Neural cell (in vitro differentiated cells): ENCODE data around the gene IFNW1. TPM values are rescaled to one million over a fixed set of nuclear protein-coding genes. Genes with fewer than 3 reads are reported as not detected.

ENCODE experiments used
- H2AFZ ChIP-seq: fragments of 200-600, 300-800 bp; sonication (generic), shearing (Covaris generic); 2 replicates; pipeline ENCODE4 v1.6.0; 2014; ENCODE audit warnings: low read depth, mild to moderate bottlenecking, antibody characterized with exemption, low read length, moderate library complexity
- H3F3A ChIP-seq: fragments of 200-600 bp; shearing (Covaris generic); 2 replicates; pipeline ENCODE4 v1.6.1; 2016; ENCODE audit warnings: mild to moderate bottlenecking, moderate library complexity, mixed read lengths, antibody characterized with exemption, low read length; ENCODE audit not compliant: insufficient read depth, poor library complexity, severe bottlenecking
- H3K27ac ChIP-seq: fragments of 200-600, 300-800 bp; sonication (generic), shearing (Covaris generic); 2 replicates; pipeline ENCODE4 v1.5.1; 2014; ENCODE audit warnings: mild to moderate bottlenecking, low read length, moderate library complexity
- H3K27me3 ChIP-seq: fragments of 300-800, 200-600 bp; sonication (generic), shearing (Covaris generic); 2 replicates; pipeline ENCODE4 v1.6.0; 2014; ENCODE audit warnings: mild to moderate bottlenecking, low read depth, low read length, moderate library complexity; ENCODE audit not compliant: insufficient read depth
- H3K36me3 ChIP-seq: fragments of 300-800, 200-600 bp; sonication (generic), shearing (Covaris generic); 2 replicates; pipeline ENCODE4 v1.5.1; 2014; ENCODE audit warnings: mild to moderate bottlenecking, antibody characterized with exemption, low read length, moderate library complexity; ENCODE audit not compliant: insufficient read depth
- H3K4me2 ChIP-seq: fragments of 300-800, 200-600 bp; sonication (generic), shearing (Covaris generic); 2 replicates; pipeline ENCODE4 v1.6.0; 2014; ENCODE audit warnings: mild to moderate bottlenecking, low read length
- H3K4me3 ChIP-seq: fragments of 300-800, 200-600 bp; sonication (generic), shearing (Covaris generic); 2 replicates; pipeline ENCODE4 v1.5.1; 2014; ENCODE audit warnings: mild to moderate bottlenecking, low read length, moderate library complexity
- H3K79me2 ChIP-seq: fragments of 200-600 bp; shearing (Covaris generic); replicated peaks from 2 replicates; pipeline ENCODE4 v1.6.0; 2014; ENCODE audit warnings: mild to moderate bottlenecking, low read length, moderate library complexity; ENCODE audit not compliant: insufficient read depth
- H3K9ac ChIP-seq: fragments of 300-800, 200-600 bp; sonication (generic), shearing (Covaris generic); 2 replicates; pipeline ENCODE4 v1.6.1; 2016; ENCODE audit warnings: mild to moderate bottlenecking, low read length, mixed read lengths
- H3K9me2 ChIP-seq: fragments of 200-600 bp; shearing (Covaris generic); 2 replicates; pipeline ENCODE4 v1.6.1; 2016; ENCODE audit warnings: mild to moderate bottlenecking, low read length, mixed read lengths; ENCODE audit not compliant: insufficient read depth
- H3K9me3 ChIP-seq: fragments of 200-600, 300-800 bp; sonication (generic), shearing (Covaris generic); 2 replicates; pipeline ENCODE4 v1.6.1; 2016; ENCODE audit warnings: mild to moderate bottlenecking, mixed run types, low read length, moderate library complexity, mixed read lengths
- H4K20me1 ChIP-seq: fragments of 200-600 bp; shearing (Covaris generic); 2 replicates; pipeline ENCODE4 v1.6.1; 2016; ENCODE audit warnings: mild to moderate bottlenecking, mixed run types; ENCODE audit not compliant: insufficient read depth
- EP300 ChIP-seq: fragments of 450-650 bp; conservative IDR thresholded peaks from 2 replicates; pipeline ENCODE4 v1.6.1; 2014; ENCODE audit warnings: antibody characterized with exemption, mild to moderate bottlenecking, moderate library complexity; ENCODE audit not compliant: poor library complexity, severe bottlenecking
- EZH2 ChIP-seq: fragments of 200-600, 300-800 bp; shearing (Covaris generic), sonication (generic); IDR thresholded peaks from 2 replicates; pipeline ENCODE4 v1.6.1; 2014; ENCODE audit warnings: antibody characterized with exemption, low read length, borderline replicate concordance, mild to moderate bottlenecking; ENCODE audit not compliant: insufficient read depth, poor library complexity, severe bottlenecking
- MXI1 ChIP-seq: fragments of 450-650 bp; conservative IDR thresholded peaks from 2 replicates; pipeline ENCODE4 v1.6.1; 2014; ENCODE audit warnings: antibody characterized with exemption, mild to moderate bottlenecking; ENCODE audit not compliant: poor library complexity, severe bottlenecking
- POLR2AphosphoS5 ChIP-seq: IDR thresholded peaks from 2 replicates; pipeline ENCODE4 v1.6.1; 2012
- RAD21 ChIP-seq: fragments of 450-650 bp; conservative IDR thresholded peaks from 2 replicates; pipeline ENCODE4 v1.6.1; 2014; ENCODE audit warnings: antibody characterized with exemption, mild to moderate bottlenecking, moderate library complexity
- SMC3 ChIP-seq: fragments of 450-650 bp; conservative IDR thresholded peaks from 2 replicates; pipeline ENCODE4 v1.6.1; 2014; ENCODE audit warnings: antibody characterized with exemption, mild to moderate bottlenecking, moderate library complexity; ENCODE audit not compliant: poor library complexity
- TAF1 ChIP-seq: IDR thresholded peaks from 2 replicates; pipeline ENCODE4 v1.6.1; 2012; ENCODE audit warnings: low read depth
- polyA plus RNA-seq: library from polyadenylated mRNA; depleted of rRNA; stranded (reverse); fragments of >200 nt; gene quantifications from 2 replicates; pipeline ENCODE4 v1.2.3, GENCODE V29; 2014
- TF ChIP-seq, protein P1 (sequence below): IDR thresholded peaks from 2 replicates; pipeline ENCODE4 v1.6.1; 2012; ENCODE audit warnings: borderline replicate concordance
- TF ChIP-seq, protein P2 (sequence below): fragments of 450-650 bp; IDR thresholded peaks from 2 replicates; pipeline ENCODE4 v1.5.1; 2014; ENCODE audit warnings: antibody characterized with exemption, mild to moderate bottlenecking, moderate library complexity; ENCODE audit not compliant: poor library complexity, severe bottlenecking

The IFNW1 gene
- polyA plus RNA-seq, 1 donor from 2014 or later, result not detected

DNA sequence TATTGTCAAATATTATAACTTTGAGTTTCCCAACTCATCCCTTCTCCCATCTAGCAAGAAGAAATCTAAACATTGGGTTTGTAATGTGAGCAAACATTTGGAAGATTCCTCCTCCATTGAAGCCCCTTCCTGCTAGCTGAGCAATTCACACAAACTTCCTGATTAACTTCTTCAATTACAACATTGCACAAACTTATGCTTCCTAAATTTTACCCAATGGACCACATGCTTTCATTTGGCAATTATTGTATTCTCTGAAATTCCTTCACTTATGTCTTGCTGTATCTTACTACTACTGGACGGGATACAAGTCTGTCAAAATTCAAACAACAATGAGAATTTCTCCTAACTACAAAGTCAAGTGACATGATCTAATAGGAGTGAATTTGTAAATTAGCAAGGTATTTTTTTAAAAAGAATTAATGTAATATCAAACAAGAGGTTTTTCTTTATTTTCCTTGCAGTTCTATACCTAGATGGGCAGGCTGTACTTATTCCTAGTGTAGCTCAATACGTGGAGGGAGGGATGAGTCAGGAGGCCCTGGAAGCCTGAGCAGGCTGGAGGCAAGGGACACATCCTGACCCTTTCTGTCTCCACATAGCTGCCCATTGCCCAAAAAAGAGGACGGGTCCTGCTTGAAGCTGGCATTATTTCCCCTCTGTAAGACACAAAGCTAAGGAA is 11.8 kb upstream of the IFNW1 start:
- Histone ChIP-seq H3F3A (no peaks in the 10 kb centered on the region), H4K20me1 (no peaks in the 10 kb centered on the region), H3K79me2 (no peaks in the 10 kb centered on the region), H3K4me2 (no peak overlapping the region), H3K27me3 (no peaks in the 10 kb centered on the region), H3K4me3 (no peak overlapping the region), H3K36me3 (no peaks in the 10 kb centered on the region), H3K27ac (no peak overlapping the region), H3K9me3 (no peaks in the 10 kb centered on the region), H3K9me2 (no peaks in the 10 kb centered on the region), H3K9ac (no peak overlapping the region), H2AFZ (no peak overlapping the region)
- no peak for TF ChIP-seq RAD21
- no peak for TF ChIP-seq EP300
- TF ChIP-seq, protein P1, sequence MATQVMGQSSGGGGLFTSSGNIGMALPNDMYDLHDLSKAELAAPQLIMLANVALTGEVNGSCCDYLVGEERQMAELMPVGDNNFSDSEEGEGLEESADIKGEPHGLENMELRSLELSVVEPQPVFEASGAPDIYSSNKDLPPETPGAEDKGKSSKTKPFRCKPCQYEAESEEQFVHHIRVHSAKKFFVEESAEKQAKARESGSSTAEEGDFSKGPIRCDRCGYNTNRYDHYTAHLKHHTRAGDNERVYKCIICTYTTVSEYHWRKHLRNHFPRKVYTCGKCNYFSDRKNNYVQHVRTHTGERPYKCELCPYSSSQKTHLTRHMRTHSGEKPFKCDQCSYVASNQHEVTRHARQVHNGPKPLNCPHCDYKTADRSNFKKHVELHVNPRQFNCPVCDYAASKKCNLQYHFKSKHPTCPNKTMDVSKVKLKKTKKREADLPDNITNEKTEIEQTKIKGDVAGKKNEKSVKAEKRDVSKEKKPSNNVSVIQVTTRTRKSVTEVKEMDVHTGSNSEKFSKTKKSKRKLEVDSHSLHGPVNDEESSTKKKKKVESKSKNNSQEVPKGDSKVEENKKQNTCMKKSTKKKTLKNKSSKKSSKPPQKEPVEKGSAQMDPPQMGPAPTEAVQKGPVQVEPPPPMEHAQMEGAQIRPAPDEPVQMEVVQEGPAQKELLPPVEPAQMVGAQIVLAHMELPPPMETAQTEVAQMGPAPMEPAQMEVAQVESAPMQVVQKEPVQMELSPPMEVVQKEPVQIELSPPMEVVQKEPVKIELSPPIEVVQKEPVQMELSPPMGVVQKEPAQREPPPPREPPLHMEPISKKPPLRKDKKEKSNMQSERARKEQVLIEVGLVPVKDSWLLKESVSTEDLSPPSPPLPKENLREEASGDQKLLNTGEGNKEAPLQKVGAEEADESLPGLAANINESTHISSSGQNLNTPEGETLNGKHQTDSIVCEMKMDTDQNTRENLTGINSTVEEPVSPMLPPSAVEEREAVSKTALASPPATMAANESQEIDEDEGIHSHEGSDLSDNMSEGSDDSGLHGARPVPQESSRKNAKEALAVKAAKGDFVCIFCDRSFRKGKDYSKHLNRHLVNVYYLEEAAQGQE, result no peak

DNA sequence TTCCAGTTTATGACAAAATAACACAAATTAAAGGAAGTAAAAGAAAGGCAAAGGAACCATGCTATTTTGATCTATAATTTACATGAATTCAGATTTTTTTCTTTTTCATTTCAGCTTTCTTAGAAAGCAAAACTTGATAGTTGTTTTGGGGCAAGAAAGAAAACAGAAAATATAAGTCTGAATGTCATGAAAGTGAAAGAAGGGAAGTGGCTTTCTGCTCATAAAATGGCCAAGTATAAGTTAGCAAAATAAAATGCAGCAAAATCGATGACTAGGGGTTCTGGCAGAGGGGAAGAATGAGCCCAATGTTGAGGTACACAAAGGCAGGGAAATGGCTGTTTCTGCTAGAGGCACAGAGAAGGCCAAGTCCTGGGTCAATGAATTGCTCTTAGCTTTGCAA is 3.0 kb upstream of the IFNW1 start:
- Histone ChIP-seq H3K27ac (no peak overlapping the region), H3K9me2 (no peaks in the 10 kb centered on the region), H3K4me2 (no peak overlapping the region), H2AFZ (no peak overlapping the region), H3K9ac (no peak overlapping the region), H3K79me2 (no peaks in the 10 kb centered on the region), H3F3A (no peaks in the 10 kb centered on the region), H4K20me1 (no peaks in the 10 kb centered on the region), H3K9me3 (no peaks in the 10 kb centered on the region), H3K36me3 (no peaks in the 10 kb centered on the region), H3K4me3 (no peak overlapping the region), H3K27me3 (no peaks in the 10 kb centered on the region)
- TF ChIP-seq EP300 (no peak), MXI1 (no peak), RAD21 (no peak), TAF1 (no peak), EZH2 (no peak), POLR2AphosphoS5 (no peak), SMC3 (no peak)
- TF ChIP-seq, protein P2, sequence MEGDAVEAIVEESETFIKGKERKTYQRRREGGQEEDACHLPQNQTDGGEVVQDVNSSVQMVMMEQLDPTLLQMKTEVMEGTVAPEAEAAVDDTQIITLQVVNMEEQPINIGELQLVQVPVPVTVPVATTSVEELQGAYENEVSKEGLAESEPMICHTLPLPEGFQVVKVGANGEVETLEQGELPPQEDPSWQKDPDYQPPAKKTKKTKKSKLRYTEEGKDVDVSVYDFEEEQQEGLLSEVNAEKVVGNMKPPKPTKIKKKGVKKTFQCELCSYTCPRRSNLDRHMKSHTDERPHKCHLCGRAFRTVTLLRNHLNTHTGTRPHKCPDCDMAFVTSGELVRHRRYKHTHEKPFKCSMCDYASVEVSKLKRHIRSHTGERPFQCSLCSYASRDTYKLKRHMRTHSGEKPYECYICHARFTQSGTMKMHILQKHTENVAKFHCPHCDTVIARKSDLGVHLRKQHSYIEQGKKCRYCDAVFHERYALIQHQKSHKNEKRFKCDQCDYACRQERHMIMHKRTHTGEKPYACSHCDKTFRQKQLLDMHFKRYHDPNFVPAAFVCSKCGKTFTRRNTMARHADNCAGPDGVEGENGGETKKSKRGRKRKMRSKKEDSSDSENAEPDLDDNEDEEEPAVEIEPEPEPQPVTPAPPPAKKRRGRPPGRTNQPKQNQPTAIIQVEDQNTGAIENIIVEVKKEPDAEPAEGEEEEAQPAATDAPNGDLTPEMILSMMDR, result no peak
- TF ChIP-seq, protein P1, result no peak
